Suprapubic skin (tissue), 4 donors: ENCODE measurements around the gene NLRP5. TPM values are rescaled to one million over a fixed set of nuclear protein-coding genes. Genes with fewer than 3 reads are reported as not detected.

Experiments used
- DNase-seq, 2 donors: peaks; one replicate each; pipeline ENCODE4 v3.0.0-alpha.2; 2019; ENCODE audit warnings: low spot score in 2 of 2
- H3K27ac ChIP-seq: fragments of 200-600 bp; sonication (generic); one replicate; pipeline ENCODE4 v1.5.1; 2019
- H3K27me3 ChIP-seq: fragments of 200-600 bp; sonication (generic); one replicate; pipeline ENCODE4 v1.5.1; 2019
- H3K36me3 ChIP-seq: fragments of 200-600 bp; sonication (generic); one replicate; pipeline ENCODE4 v1.5.1; 2019
- H3K4me1 ChIP-seq: fragments of 200-600 bp; sonication (generic); one replicate; pipeline ENCODE4 v1.5.1; 2019
- H3K4me3 ChIP-seq: fragments of 200-600 bp; sonication (generic); one replicate; pipeline ENCODE4 v1.5.1; 2019; ENCODE audit warnings: mild to moderate bottlenecking
- H3K9me3 ChIP-seq: fragments of 200-600 bp; sonication (generic); one replicate; pipeline ENCODE4 v1.5.1; 2019
- EP300 ChIP-seq: sonication (generic); formaldehyde crosslinking; IDR thresholded peaks from one replicate; pipeline ENCODE4 v1.6.1; 2017; ENCODE audit warnings: antibody characterized with exemption
- POLR2A ChIP-seq, 2 donors: fragments of 450-650 bp; IDR thresholded peaks; one replicate each; pipeline ENCODE4 v1.6.1; 2017; ENCODE audit warnings: antibody characterized with exemption in 2 of 2, mild to moderate bottlenecking in 2 of 2, moderate library complexity in 2 of 2
- POLR2AphosphoS5 ChIP-seq, 3 donors: sonication (generic); formaldehyde crosslinking; IDR thresholded peaks; one replicate each; pipeline ENCODE4 v1.6.1; 2017; ENCODE audit warnings: antibody characterized with exemption in 3 of 3
- WGBS: methylation state at CpG from one replicate; pipeline ENCODE4 v1.1.5; 2018; 5-methylcytosine and 5-hydroxymethylcytosine counted together
- total RNA-seq, 4 donors: library from RNA; depleted of rRNA; stranded (reverse); fragments of >200 nt; gene quantifications; one replicate each; pipeline ENCODE4 v1.1.0, GENCODE V29; 2016
- TF ChIP-seq, protein P1 (sequence below), 2 donors: fragments of 200-600 bp in 1 of 2; fragments of 450-650 bp in 1 of 2; sonication (generic) in 1 of 2; IDR thresholded peaks; one replicate each; pipeline ENCODE4 v1.5.1; 2016 to 2019; ENCODE audit warnings: antibody characterized with exemption in 2 of 2, mild to moderate bottlenecking in 1 of 2, moderate library complexity in 1 of 2

Gene NLRP5
- total RNA-seq, 4 donors from 2014 or later, result not detected

DNA sequence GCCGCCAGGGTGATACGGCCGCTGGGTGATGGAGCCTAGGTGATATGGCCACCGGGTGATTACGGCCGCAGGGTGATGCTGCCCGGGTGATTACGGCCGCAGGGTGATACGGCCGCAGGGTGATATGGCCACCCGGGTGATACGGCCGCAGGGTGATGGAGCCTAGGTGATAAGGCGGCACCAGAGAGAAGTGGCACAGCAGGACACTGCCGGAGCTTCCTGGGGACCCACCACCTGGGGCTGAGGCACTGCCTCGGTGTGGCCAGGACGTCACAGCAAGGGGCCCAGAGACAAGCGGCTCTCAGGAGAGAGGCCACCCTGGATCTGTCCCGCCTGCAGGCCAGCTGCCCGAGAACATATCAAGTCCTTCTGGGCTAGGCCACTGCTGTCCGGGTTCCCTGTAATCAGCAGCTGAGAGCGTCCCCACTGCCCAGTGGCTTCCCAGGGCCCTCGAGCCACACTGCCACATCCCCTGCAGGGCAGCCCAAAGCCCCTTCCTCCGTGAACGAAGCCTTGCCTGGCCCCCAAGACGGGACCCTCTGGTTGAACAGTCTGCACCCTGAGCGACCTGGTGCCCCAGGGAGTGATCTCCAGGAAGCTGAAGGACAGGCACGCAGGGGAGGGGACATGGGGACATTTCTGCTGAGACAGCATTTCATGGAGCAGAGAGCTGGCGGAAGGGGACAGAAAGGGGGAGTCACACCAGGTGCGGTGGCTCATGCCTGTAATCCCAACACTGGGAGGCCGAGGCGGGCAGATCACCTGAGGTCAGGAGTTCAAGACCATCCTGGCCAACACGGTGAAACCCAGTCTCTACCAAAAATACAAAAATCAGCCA lies 112.4 kb downstream of the NLRP5 start:
- DNase-seq, result no peak
- no peak overlapping the region for H3K4me3 ChIP-seq
- H3K27ac ChIP-seq, result no peak overlapping the region
- no peaks in the 10 kb centered on the region for H3K27me3 ChIP-seq
- H3K4me1 ChIP-seq, result no peaks in the 10 kb centered on the region
- TF ChIP-seq, protein P1, sequence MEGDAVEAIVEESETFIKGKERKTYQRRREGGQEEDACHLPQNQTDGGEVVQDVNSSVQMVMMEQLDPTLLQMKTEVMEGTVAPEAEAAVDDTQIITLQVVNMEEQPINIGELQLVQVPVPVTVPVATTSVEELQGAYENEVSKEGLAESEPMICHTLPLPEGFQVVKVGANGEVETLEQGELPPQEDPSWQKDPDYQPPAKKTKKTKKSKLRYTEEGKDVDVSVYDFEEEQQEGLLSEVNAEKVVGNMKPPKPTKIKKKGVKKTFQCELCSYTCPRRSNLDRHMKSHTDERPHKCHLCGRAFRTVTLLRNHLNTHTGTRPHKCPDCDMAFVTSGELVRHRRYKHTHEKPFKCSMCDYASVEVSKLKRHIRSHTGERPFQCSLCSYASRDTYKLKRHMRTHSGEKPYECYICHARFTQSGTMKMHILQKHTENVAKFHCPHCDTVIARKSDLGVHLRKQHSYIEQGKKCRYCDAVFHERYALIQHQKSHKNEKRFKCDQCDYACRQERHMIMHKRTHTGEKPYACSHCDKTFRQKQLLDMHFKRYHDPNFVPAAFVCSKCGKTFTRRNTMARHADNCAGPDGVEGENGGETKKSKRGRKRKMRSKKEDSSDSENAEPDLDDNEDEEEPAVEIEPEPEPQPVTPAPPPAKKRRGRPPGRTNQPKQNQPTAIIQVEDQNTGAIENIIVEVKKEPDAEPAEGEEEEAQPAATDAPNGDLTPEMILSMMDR (IDR thresholded peaks at IDR 0.05), result no peak
- TF ChIP-seq POLR2AphosphoS5 (IDR thresholded peaks at IDR 0.05) (no peak), POLR2A (IDR thresholded peaks at IDR 0.05) (no peak), EP300 (no peak)
- peaks cover 51% of the 10 kb centered on the region for H3K36me3 ChIP-seq
- WGBS, result 92% methylated on average over 14 of the region's 34 CpGs
- H3K9me3 ChIP-seq, result no peaks in the 10 kb centered on the region

DNA sequence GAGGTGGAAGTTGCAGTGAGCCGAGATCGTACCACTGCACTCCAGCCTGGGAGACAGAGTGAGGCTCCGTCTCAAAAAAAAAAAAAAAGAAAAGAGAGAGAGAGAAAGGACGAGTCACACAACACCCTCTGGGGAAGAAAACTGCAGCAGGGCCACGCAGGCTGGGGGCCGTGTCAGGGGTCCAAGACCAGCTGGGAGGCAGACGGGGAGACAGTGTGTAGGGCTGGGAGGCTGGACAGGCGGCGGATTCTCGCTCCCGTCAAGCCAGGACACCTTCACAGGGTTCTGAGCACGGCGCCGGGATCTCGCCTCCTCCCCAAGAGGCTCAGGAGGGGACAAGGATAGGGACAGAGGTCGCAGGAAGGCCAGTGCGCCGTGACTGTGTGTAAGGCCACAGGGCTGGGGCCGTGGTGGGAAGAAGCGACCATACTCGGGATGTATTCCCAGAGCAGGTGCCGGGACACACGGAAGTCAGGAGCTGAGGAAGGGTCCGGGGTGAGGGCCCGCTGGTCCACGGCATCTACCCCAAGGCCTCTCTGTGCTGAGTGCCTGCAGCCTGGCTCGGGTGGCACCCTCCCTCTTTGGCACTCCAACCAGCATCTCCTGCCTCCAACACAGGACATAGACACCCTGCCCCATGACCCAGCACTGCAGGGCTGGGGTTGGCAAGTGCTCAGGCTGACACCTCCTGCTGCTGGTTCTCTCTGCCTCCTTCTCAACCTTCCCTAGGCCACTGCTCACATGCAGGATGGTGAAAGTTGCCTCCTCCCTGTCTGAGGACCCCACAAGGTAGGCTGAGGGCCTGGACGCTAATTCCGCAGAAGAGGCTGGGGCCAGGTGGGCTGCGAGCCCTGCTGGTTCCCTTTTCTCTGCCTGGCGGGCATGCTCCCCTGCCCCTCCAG lies 113.3 kb downstream of the NLRP5 start:
- peaks cover 5% of the 10 kb centered on the region for H3K4me1 ChIP-seq
- no peaks in the 10 kb centered on the region for H3K27me3 ChIP-seq
- H3K27ac ChIP-seq, result no peak overlapping the region
- no peak overlapping the region for H3K4me3 ChIP-seq
- no peaks in the 10 kb centered on the region for H3K9me3 ChIP-seq
- DNase-seq, result no peak
- peaks cover 51% of the 10 kb centered on the region for H3K36me3 ChIP-seq
- no peak for TF ChIP-seq POLR2A (IDR thresholded peaks at IDR 0.05)
- TF ChIP-seq, protein P1 (IDR thresholded peaks at IDR 0.05), result no peak
- no peak for TF ChIP-seq EP300
- TF ChIP-seq POLR2AphosphoS5 (IDR thresholded peaks at IDR 0.05), result no peak
- WGBS, result 95% methylated on average over 27 of the region's 31 CpGs

DNA sequence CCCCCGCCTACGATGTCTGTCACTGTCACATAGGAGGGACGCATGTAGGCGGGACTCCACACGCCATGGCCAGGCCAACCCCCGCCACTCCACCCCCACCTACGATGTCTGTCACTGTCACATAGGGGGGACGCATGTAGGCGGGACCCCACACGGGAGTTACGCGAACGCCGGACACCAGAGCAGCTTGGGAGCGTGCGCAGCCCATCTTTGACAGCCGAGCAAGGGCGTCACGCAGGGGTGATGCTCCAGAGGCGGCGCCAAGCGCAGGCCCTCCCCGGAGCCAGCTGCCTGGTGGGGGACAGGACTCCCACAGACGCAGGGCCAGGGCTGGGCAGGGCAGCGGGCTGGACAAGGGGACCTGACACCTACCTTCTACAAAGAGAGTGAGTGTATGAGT lies 114.5 kb downstream of the NLRP5 start:
- DNase-seq, result no peak
- TF ChIP-seq EP300 (no peak), POLR2AphosphoS5 (IDR thresholded peaks at IDR 0.05) (no peak), POLR2A (IDR thresholded peaks at IDR 0.05) (no peak)
- TF ChIP-seq, protein P1 (IDR thresholded peaks at IDR 0.05), result no peak
- WGBS, result 88% methylated on average over 25 of the region's 25 CpGs
- Histone ChIP-seq H3K27me3 (no peaks in the 10 kb centered on the region), H3K9me3 (no peaks in the 10 kb centered on the region), H3K4me1 (peaks cover 17% of the 10 kb centered on the region), H3K36me3 (peaks cover 46% of the 10 kb centered on the region), H3K27ac (no peak overlapping the region), H3K4me3 (no peak overlapping the region)

DNA sequence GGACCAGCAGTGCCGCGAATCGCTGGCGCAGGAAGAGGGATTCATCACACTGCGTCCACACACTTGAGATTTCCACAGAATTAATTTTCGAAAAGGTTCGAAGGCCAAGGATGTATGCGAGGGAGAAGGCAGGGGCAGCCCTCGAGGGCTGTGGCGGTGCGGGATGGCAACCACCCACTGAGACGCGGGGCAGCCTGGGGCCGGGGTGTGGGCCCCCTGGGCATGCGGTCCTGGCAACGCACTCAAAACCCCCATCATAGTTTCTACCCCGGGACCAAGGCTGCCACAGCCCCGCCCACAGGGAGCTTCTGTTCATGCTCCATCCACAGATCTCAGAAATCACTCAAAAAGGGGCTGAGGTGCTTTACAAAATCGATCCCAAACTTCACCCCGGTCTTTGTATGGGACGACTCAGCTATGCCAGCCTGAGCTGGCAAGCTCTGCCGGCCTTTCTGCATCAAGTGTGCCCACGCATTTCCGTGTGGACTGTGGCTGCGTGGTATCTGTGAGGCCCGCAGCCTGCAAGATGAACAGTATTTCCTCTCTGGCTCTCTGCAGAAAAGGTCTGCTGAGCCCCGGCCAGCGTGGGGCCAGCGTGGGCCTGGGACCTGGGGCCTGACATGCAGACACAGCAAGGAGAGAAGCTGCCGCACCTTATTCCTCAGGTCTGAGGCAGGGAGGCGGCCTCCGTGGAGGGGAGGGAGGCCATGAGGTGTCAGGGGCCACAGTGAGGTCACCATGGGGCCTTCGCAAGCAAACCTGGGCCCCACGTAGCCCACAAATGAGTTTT lies 115.4 kb downstream of the NLRP5 start:
- no peak for DNase-seq
- Histone ChIP-seq H3K27me3 (no peaks in the 10 kb centered on the region), H3K4me3 (no peak overlapping the region), H3K4me1 (peaks cover 24% of the 10 kb centered on the region), H3K9me3 (no peaks in the 10 kb centered on the region), H3K36me3 (peaks cover 51% of the 10 kb centered on the region), H3K27ac (no peak overlapping the region)
- TF ChIP-seq POLR2A (IDR thresholded peaks at IDR 0.05), result no peak
- TF ChIP-seq, protein P1 (IDR thresholded peaks at IDR 0.05), result no peak
- no peak for TF ChIP-seq EP300
- TF ChIP-seq POLR2AphosphoS5 (IDR thresholded peaks at IDR 0.05), result no peak
- 93% methylated on average over 14 of the region's 34 CpGs for WGBS
